Gastrocnemius medialis (tissue), 4 donors: ENCODE measurements around the gene C5AR2. TPM values are rescaled to one million over a fixed set of nuclear protein-coding genes. Genes with fewer than 3 reads are reported as not detected.
"Not testable (repeated sequence)": the region's sequence is repeated elsewhere in the genome, so short reads cannot be mapped to it uniquely, and the experiment has no call there.

Experiments
- ATAC-seq, 2 donors: fragments of 150-250 bp; one replicate each; pipeline ENCODE4 v1.9.1; 2016
- DNase-seq, 2 donors: peaks; one replicate each; pipeline ENCODE4 v3.0.0-alpha.2; 2019
- H3K27ac ChIP-seq, 4 donors: fragments of 200-600 bp; sonication (generic); 1 replicate in 1 of 4; 2 replicates in 3 of 4; pipeline ENCODE4 v1.5.1; 2016 to 2018; ENCODE audit warnings: mild to moderate bottlenecking in 2 of 4, moderate library complexity in 1 of 4
- H3K27me3 ChIP-seq, 3 donors: fragments of 200-600 bp; sonication (generic) in 2 of 3; 1 replicate in 1 of 3; 2 replicates in 2 of 3; pipeline versions ENCODE4 v1.5.1 to v1.6.0; 2016 to 2019; ENCODE audit warnings: mild to moderate bottlenecking in 1 of 3, moderate library complexity in 1 of 3
- H3K36me3 ChIP-seq, 2 donors: fragments of 200-600 bp; sonication (generic) in 1 of 2; one replicate each; pipeline ENCODE4 v1.5.1; 2017 to 2018
- H3K4me1 ChIP-seq, 2 donors: fragments of 200-600 bp; sonication (generic) in 1 of 2; one replicate each; pipeline ENCODE4 v1.5.1; 2016 to 2017; ENCODE audit warnings: mild to moderate bottlenecking in 2 of 2
- H3K4me3 ChIP-seq, 4 donors: fragments of 200-600 bp; sonication (generic) in 3 of 4; 1 replicate in 1 of 4; 2 replicates in 3 of 4; pipeline ENCODE4 v1.5.1; 2016 to 2019; ENCODE audit warnings: mild to moderate bottlenecking in 2 of 4
- H3K9me3 ChIP-seq, 3 donors: fragments of 200-600 bp; sonication (generic) in 2 of 3; 1 replicate in 1 of 3; 2 replicates in 2 of 3; pipeline ENCODE4 v1.5.1; 2016 to 2019
- POLR2A ChIP-seq, 2 donors: fragments of 450-650 bp; IDR thresholded peaks; one replicate each; pipeline ENCODE4 v1.6.1; 2017; ENCODE audit warnings: antibody characterized with exemption in 2 of 2, mild to moderate bottlenecking in 2 of 2, moderate library complexity in 2 of 2
- in situ Hi-C, 4 donors: fragments of 200-750 bp; cut with MboI; loops; one replicate each; pipeline versions ENCODE4 v1.15.0 to v1.8.0; 2017; ENCODE audit warnings: low sequenced_read_pairs in 4 of 4
- intact Hi-C: fragments of 100-400 bp; cut with DNase I; formaldehyde crosslinking; loops from one replicate; pipeline ENCODE4 v1.15.1; 2023; ENCODE audit warnings: low total_unique reads
- total RNA-seq, 4 donors: library from RNA; depleted of rRNA; stranded (reverse); fragments of >200 nt; gene quantifications; one replicate each; pipeline versions ENCODE4 v1.1.0 to v1.2.3, GENCODE V29; 2016
- TF ChIP-seq, protein P1 (sequence below), 5 experiments: fragments of 450-650 bp in 3 of 5; fragments of 200-600 bp in 2 of 5; sonication (generic) in 2 of 5; IDR thresholded peaks in 4 of 5; conservative IDR thresholded peaks in 1 of 5; 1 replicate in 4 of 5; 2 replicates in 1 of 5; pipeline ENCODE4 v1.5.1; 2016 to 2019; ENCODE audit warnings: antibody characterized with exemption in 5 of 5, mild to moderate bottlenecking in 3 of 5, moderate library complexity in 3 of 5

C5AR2 gene
- total RNA-seq, 4 donors from 2014 or later, result 0.15 to 0.97 (median 0.32) TPM

- TF ChIP-seq, protein P1, sequence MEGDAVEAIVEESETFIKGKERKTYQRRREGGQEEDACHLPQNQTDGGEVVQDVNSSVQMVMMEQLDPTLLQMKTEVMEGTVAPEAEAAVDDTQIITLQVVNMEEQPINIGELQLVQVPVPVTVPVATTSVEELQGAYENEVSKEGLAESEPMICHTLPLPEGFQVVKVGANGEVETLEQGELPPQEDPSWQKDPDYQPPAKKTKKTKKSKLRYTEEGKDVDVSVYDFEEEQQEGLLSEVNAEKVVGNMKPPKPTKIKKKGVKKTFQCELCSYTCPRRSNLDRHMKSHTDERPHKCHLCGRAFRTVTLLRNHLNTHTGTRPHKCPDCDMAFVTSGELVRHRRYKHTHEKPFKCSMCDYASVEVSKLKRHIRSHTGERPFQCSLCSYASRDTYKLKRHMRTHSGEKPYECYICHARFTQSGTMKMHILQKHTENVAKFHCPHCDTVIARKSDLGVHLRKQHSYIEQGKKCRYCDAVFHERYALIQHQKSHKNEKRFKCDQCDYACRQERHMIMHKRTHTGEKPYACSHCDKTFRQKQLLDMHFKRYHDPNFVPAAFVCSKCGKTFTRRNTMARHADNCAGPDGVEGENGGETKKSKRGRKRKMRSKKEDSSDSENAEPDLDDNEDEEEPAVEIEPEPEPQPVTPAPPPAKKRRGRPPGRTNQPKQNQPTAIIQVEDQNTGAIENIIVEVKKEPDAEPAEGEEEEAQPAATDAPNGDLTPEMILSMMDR (IDR thresholded peaks at IDR 0.05 in 4 of 5, conservative IDR thresholded peaks at IDR 0.05 in 1 of 5), result no peak
- TF ChIP-seq POLR2A (IDR thresholded peaks at IDR 0.05), result peak in 1 of 2 donors; percentile 8
- Histone ChIP-seq H3K9me3 (no peaks in the 10 kb centered on the region), H3K27me3 (peaks cover 0 to 4% (median 0%) of the 10 kb centered on the region in 3 donors), H3K4me3 (peak overlapping the region in 1 of 4 donors; percentile 17), H3K4me1 (no peaks in the 10 kb centered on the region), H3K27ac (peak overlapping the region in 1 of 4 donors; percentile 54), H3K36me3 (no peaks in the 10 kb centered on the region)
- in situ Hi-C loops (no loop called here), intact Hi-C loops (no loop called here)
- no peak for DNase-seq
- ATAC-seq, result peak; percentile 27 to 39
These were observed 1.5 kb upstream of the C5AR2 start for GRCh38 chr19:47330466-47330869.

DNA sequence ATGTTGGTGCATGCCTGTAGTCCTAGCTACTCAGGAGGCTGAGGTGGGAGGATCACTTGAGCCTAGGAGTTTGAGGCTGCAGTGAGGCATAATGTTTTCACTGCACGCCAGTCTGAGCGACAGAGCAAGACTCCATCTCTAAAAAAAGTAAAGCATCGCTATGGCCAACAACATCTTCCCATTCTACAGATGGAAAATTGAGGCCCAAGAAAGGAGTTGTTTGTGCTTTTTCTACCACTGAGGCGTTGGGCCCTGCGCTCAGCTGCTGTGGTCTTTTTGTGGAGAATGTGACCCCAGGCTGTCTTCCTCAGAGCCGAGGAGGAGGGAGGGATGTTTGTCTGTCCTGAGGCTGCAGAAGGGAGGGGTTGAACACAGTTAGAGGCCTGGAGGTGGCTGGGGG lies 485 bp upstream of the C5AR2 start:
- Histone ChIP-seq H3K9me3 (no peaks in the 10 kb centered on the region), H3K27ac (no peak overlapping the region), H3K36me3 (no peaks in the 10 kb centered on the region), H3K4me3 (no peak overlapping the region), H3K27me3 (peaks cover 0 to 4% (median 0%) of the 10 kb centered on the region in 3 donors), H3K4me1 (no peaks in the 10 kb centered on the region)
- ATAC-seq, result no peak
- TF ChIP-seq, protein P1 (IDR thresholded peaks at IDR 0.05 in 4 of 5, conservative IDR thresholded peaks at IDR 0.05 in 1 of 5), result no peak
- no peak for TF ChIP-seq POLR2A (IDR thresholded peaks at IDR 0.05)
- intact Hi-C loops, result no loop called here
- in situ Hi-C loops, result no loop called here
- DNase-seq, result no peak

GRCh38 chr19:47336765-47337718 lies 5.1 kb downstream of the C5AR2 start:
- H3K4me1 ChIP-seq, ATAC-seq, H3K4me3 ChIP-seq, intact Hi-C loops, H3K9me3 ChIP-seq, H3K27ac ChIP-seq, H3K27me3 ChIP-seq, H3K36me3 ChIP-seq, in situ Hi-C loops: not testable (repeated sequence)
- peak in 1 of 2 donors; percentile 48 for DNase-seq

- DNase-seq, result no peak
These were observed 7.4 kb downstream of the C5AR2 start for GRCh38 chr19:47339196-47339880.

More at GRCh38 chr19:47339196-47339880, 7.4 kb downstream of the C5AR2 start:
- no peak for ATAC-seq
- no peaks in the 10 kb centered on the region for H3K9me3 ChIP-seq
- in situ Hi-C loops (no loop called here), intact Hi-C loops (no loop called here)
- no peak overlapping the region for H3K4me3 ChIP-seq
- H3K36me3 ChIP-seq, result no peaks in the 10 kb centered on the region
- no peak for TF ChIP-seq POLR2A (IDR thresholded peaks at IDR 0.05)
- TF ChIP-seq, protein P1 (IDR thresholded peaks at IDR 0.05 in 4 of 5, conservative IDR thresholded peaks at IDR 0.05 in 1 of 5), result no peak
- H3K27ac ChIP-seq, result no peak overlapping the region
- H3K27me3 ChIP-seq, result peaks cover 0 to 2% (median 0%) of the 10 kb centered on the region in 3 donors
- H3K4me1 ChIP-seq, result no peaks in the 10 kb centered on the region
